Tibial artery (tissue), 4 donors: ENCODE data around the gene B3GNT7.

Experiments
- DNase-seq, 2 donors: peaks; one replicate each; pipeline ENCODE4 v3.0.0-alpha.2; 2019
- H3K27ac ChIP-seq, 2 donors: fragments of 200-600 bp; sonication (generic) in 1 of 2; 1 replicate in 1 of 2; 2 replicates in 1 of 2; pipeline ENCODE4 v1.5.1; 2018 to 2019; ENCODE audit warnings: mild to moderate bottlenecking in 1 of 2
- H3K27me3 ChIP-seq, 2 donors: fragments of 200-600 bp; sonication (generic) in 1 of 2; one replicate each; pipeline versions ENCODE4 v1.5.1 to v1.6.0; 2016 to 2019
- H3K36me3 ChIP-seq, 3 donors: fragments of 200-600 bp; sonication (generic) in 2 of 3; one replicate each; pipeline ENCODE4 v1.5.1; 2016 to 2019; ENCODE audit warnings: mild to moderate bottlenecking in 2 of 3
- H3K4me1 ChIP-seq, 4 donors: fragments of 200-600 bp; sonication (generic) in 2 of 4; 1 replicate in 3 of 4; 2 replicates in 1 of 4; pipeline ENCODE4 v1.5.1; 2016 to 2019
- H3K4me3 ChIP-seq, 2 donors: fragments of 200-600 bp; sonication (generic) in 1 of 2; 1 replicate in 1 of 2; 2 replicates in 1 of 2; pipeline ENCODE4 v1.5.1; 2018 to 2019; ENCODE audit warnings: mild to moderate bottlenecking in 2 of 2
- H3K9me3 ChIP-seq, 3 donors: fragments of 200-600 bp; sonication (generic) in 1 of 3; one replicate each; pipeline ENCODE4 v1.5.1; 2016 to 2019
- CTCF ChIP-seq, 2 experiments: fragments of 200-600 bp in 1 of 2; fragments of 450-650 bp in 1 of 2; IDR thresholded peaks; one replicate each; pipeline ENCODE4 v1.5.1; 2017 to 2019; ENCODE audit warnings: antibody characterized with exemption in 2 of 2, mild to moderate bottlenecking in 1 of 2, moderate library complexity in 1 of 2
- intact Hi-C: fragments of 100-400 bp; cut with DNase I; formaldehyde crosslinking; loops from one replicate; pipeline ENCODE4 v1.15.0; 2023; ENCODE audit warnings: low total_unique reads

The B3GNT7 gene

GRCh38 chr2:231433990-231434389 lies 38.5 kb downstream of the B3GNT7 start:
- Histone ChIP-seq H3K4me3 (no peak overlapping the region), H3K27me3 (no peaks in the 10 kb centered on the region), H3K27ac (no peak overlapping the region), H3K4me1 (no peaks in the 10 kb centered on the region), H3K36me3 (no peaks in the 10 kb centered on the region), H3K9me3 (peaks cover 0 to 9% (median 0%) of the 10 kb centered on the region in 3 donors)
- intact Hi-C loops = no loop called here
- no peak for TF ChIP-seq CTCF (IDR thresholded peaks at IDR 0.05)
- DNase-seq = no peak

- intact Hi-C loops = no loop called here
- TF ChIP-seq CTCF (IDR thresholded peaks at IDR 0.05) = no peak
Observed at GRCh38 chr2:231436957-231437356, 41.4 kb downstream of the B3GNT7 start.

GRCh38 chr2:231449503-231450054 lies 54.1 kb downstream of the B3GNT7 start:
- Histone ChIP-seq H3K4me1 (no peaks in the 10 kb centered on the region), H3K27ac (no peak overlapping the region), H3K36me3 (peaks cover 7 to 22% (median 19%) of the 10 kb centered on the region in 3 donors), H3K4me3 (no peak overlapping the region), H3K9me3 (no peaks in the 10 kb centered on the region), H3K27me3 (no peaks in the 10 kb centered on the region)
- TF ChIP-seq CTCF (IDR thresholded peaks at IDR 0.05) = no peak
- intact Hi-C loops = no loop called here
- DNase-seq = no peak

More at GRCh38 chr2:231436957-231437356, 41.4 kb downstream of the B3GNT7 start:
- DNase-seq = peak in 1 of 2 donors; percentile 53
- Histone ChIP-seq H3K27ac (no peak overlapping the region), H3K27me3 (no peaks in the 10 kb centered on the region), H3K4me1 (no peaks in the 10 kb centered on the region), H3K9me3 (peaks cover 0 to 2% (median 0%) of the 10 kb centered on the region in 3 donors), H3K36me3 (no peaks in the 10 kb centered on the region), H3K4me3 (no peak overlapping the region)

- no peak overlapping the region for H3K4me3 ChIP-seq
- H3K36me3 ChIP-seq = peaks cover 17 to 30% (median 29%) of the 10 kb centered on the region in 3 donors
- no peaks in the 10 kb centered on the region for H3K27me3 ChIP-seq
- TF ChIP-seq CTCF (IDR thresholded peaks at IDR 0.05) = no peak
- no peak for DNase-seq
- H3K4me1 ChIP-seq = no peaks in the 10 kb centered on the region
- intact Hi-C loops = no loop called here
- no peak overlapping the region for H3K27ac ChIP-seq
- H3K9me3 ChIP-seq = no peaks in the 10 kb centered on the region
Observed at GRCh38 chr2:231450548-231450989, 55.1 kb downstream of the B3GNT7 start.
